ENCODE measurements around the gene MORN1.

Gene MORN1

GRCh38 chr1:2428490-2428889, 37.1 kb upstream of the MORN1 start:
- no peak overlapping the region for H3K27ac ChIP-seq (replicated peaks; ENCODE audit: low read length)
- WGBS, 2 donors (ENCODE audit: extremely low coverage in 2 of 2, insufficient read length in 2 of 2, insufficient replicate concordance in 1 of 2), result no CpG with 5 or more reads among the region's 28 CpGs
- H2AK5ac ChIP-seq (ENCODE audit: low read depth, low read length), result peak overlapping the region; percentile 99

GRCh38 chr1:2427976-2428375, 36.6 kb upstream of the MORN1 start:
- peak overlapping the region; percentile 96 for H2BK120ac ChIP-seq (ENCODE audit: low read depth, low read length)
- peaks cover 25 to 26% of the 10 kb centered on the region in 2 donors for H3K4me1 ChIP-seq (ENCODE audit: control insufficient read depth in 2 of 2, insufficient read depth in 1 of 2, low read depth in 1 of 2, low read length in 2 of 2)
- H3K79me1 ChIP-seq (ENCODE audit: low read depth, low read length), result no peaks in the 10 kb centered on the region
- H2BK12ac ChIP-seq (ENCODE audit: low read length), result peak overlapping the region; percentile 97
- H3K4me3 ChIP-seq (ENCODE audit: low read length in 2 of 2), result no peak overlapping the region
- no CpG with 5 or more reads among the region's 10 CpGs for WGBS, 2 donors (ENCODE audit: extremely low coverage in 2 of 2, insufficient read length in 2 of 2, insufficient replicate concordance in 1 of 2)
- no peak overlapping the region for H3K4me2 ChIP-seq (ENCODE audit: insufficient read depth, low read length, poor library complexity, severe bottlenecking)
- no peak for DNase-seq (ENCODE audit: low spot score)
- H3K9me3 ChIP-seq (replicated peaks in 1 of 2; ENCODE audit: control insufficient read depth in 2 of 2, insufficient read depth in 1 of 2, low read depth in 1 of 2, low read length in 2 of 2), result peaks cover 5 to 10% of the 10 kb centered on the region in 2 donors
- H3K27me3 ChIP-seq (ENCODE audit: control insufficient read depth in 3 of 3, insufficient read depth in 3 of 3, low read depth in 1 of 3, low read length in 3 of 3), result peaks cover 0 to 21% (median 2%) of the 10 kb centered on the region in 3 experiments
- H2BK15ac ChIP-seq (ENCODE audit: low read length), result peak overlapping the region; percentile 100
- H4K91ac ChIP-seq (ENCODE audit: low read depth, low read length, poor library complexity), result peak overlapping the region; percentile 85
- no peaks in the 10 kb centered on the region for H3K36me3 ChIP-seq (replicated peaks in 1 of 2; ENCODE audit: control insufficient read depth in 2 of 2, insufficient read depth in 2 of 2, low read length in 2 of 2)
- peak overlapping the region; percentile 17 for H3K4ac ChIP-seq (ENCODE audit: low read length)
- H4K8ac ChIP-seq (ENCODE audit: low read depth, low read length), result no peak overlapping the region
- H3K18ac ChIP-seq (ENCODE audit: low read length), result no peak overlapping the region
- no peak overlapping the region for H3K27ac ChIP-seq (replicated peaks; ENCODE audit: low read length)
- H2AK5ac ChIP-seq (ENCODE audit: low read depth, low read length), result peak overlapping the region; percentile 99
- peak overlapping the region; percentile 56 for H3K14ac ChIP-seq (ENCODE audit: low read length)
- H2BK5ac ChIP-seq (ENCODE audit: low read length), result peak overlapping the region; percentile 94
- no peak overlapping the region for H2AFZ ChIP-seq (ENCODE audit: low read length)
- no peak overlapping the region for H3K9ac ChIP-seq (ENCODE audit: low read depth, low read length, poor library complexity)
- H3K23ac ChIP-seq (ENCODE audit: low read depth, low read length, poor library complexity), result peak overlapping the region; percentile 65

More at GRCh38 chr1:2428490-2428889, 37.1 kb upstream of the MORN1 start:
- Histone ChIP-seq H3K4ac (ENCODE audit: low read length) (peak overlapping the region; percentile 17), H2BK5ac (ENCODE audit: low read length) (peak overlapping the region; percentile 66), H4K8ac (ENCODE audit: low read depth, low read length) (no peak overlapping the region), H4K91ac (ENCODE audit: low read depth, low read length, poor library complexity) (peak overlapping the region; percentile 85), H2BK120ac (ENCODE audit: low read depth, low read length) (peak overlapping the region; percentile 96), H3K14ac (ENCODE audit: low read length) (peak overlapping the region; percentile 56), H3K4me2 (ENCODE audit: insufficient read depth, low read length, poor library complexity, severe bottlenecking) (no peak overlapping the region), H2BK15ac (ENCODE audit: low read length) (peak overlapping the region; percentile 100), H3K4me1 (ENCODE audit: control insufficient read depth in 2 of 2, insufficient read depth in 1 of 2, low read depth in 1 of 2, low read length in 2 of 2) (peaks cover 29% of the 10 kb centered on the region in 2 donors), H3K36me3 (replicated peaks in 1 of 2; ENCODE audit: control insufficient read depth in 2 of 2, insufficient read depth in 2 of 2, low read length in 2 of 2) (no peaks in the 10 kb centered on the region), H3K9me3 (replicated peaks in 1 of 2; ENCODE audit: control insufficient read depth in 2 of 2, insufficient read depth in 1 of 2, low read depth in 1 of 2, low read length in 2 of 2) (peaks cover 3 to 6% of the 10 kb centered on the region in 2 donors), H3K4me3 (ENCODE audit: low read length in 2 of 2) (peak overlapping the region in 1 of 2 donors; percentile 37), H3K79me1 (ENCODE audit: low read depth, low read length) (no peaks in the 10 kb centered on the region), H2AFZ (ENCODE audit: low read length) (no peak overlapping the region), H3K23ac (ENCODE audit: low read depth, low read length, poor library complexity) (peak overlapping the region; percentile 65), H2BK12ac (ENCODE audit: low read length) (peak overlapping the region; percentile 97), H3K9ac (ENCODE audit: low read depth, low read length, poor library complexity) (no peak overlapping the region), H3K27me3 (ENCODE audit: control insufficient read depth in 3 of 3, insufficient read depth in 3 of 3, low read depth in 1 of 3, low read length in 3 of 3) (peaks cover 0 to 27% (median 2%) of the 10 kb centered on the region in 3 experiments), H3K18ac (ENCODE audit: low read length) (peak overlapping the region; percentile 71)
- DNase-seq (ENCODE audit: low spot score), result no peak

- H3K27me3 ChIP-seq (ENCODE audit: control insufficient read depth in 3 of 3, insufficient read depth in 3 of 3, low read depth in 1 of 3, low read length in 3 of 3), result peaks cover 0 to 15% (median 2%) of the 10 kb centered on the region in 3 experiments
These were observed 35.7 kb upstream of the MORN1 start for GRCh38 chr1:2427051-2427450.

GRCh38 chr1:2426540-2426939, 35.2 kb upstream of the MORN1 start:
- H3K4ac ChIP-seq (ENCODE audit: low read length), result peak overlapping the region; percentile 26
- WGBS, 2 donors (ENCODE audit: extremely low coverage in 2 of 2, insufficient read length in 2 of 2, insufficient replicate concordance in 1 of 2), result no CpG with 5 or more reads among the region's 18 CpGs
- H3K36me3 ChIP-seq (replicated peaks in 1 of 2; ENCODE audit: control insufficient read depth in 2 of 2, insufficient read depth in 2 of 2, low read length in 2 of 2), result no peaks in the 10 kb centered on the region
- DNase-seq (ENCODE audit: low spot score), result no peak
- H2AFZ ChIP-seq (ENCODE audit: low read length), result peak overlapping the region; percentile 73
- H3K27me3 ChIP-seq (ENCODE audit: control insufficient read depth in 3 of 3, insufficient read depth in 3 of 3, low read depth in 1 of 3, low read length in 3 of 3), result peaks cover 0 to 12% (median 2%) of the 10 kb centered on the region in 3 experiments
- H2BK120ac ChIP-seq (ENCODE audit: low read depth, low read length), result peak overlapping the region; percentile 91
- no peak overlapping the region for H3K27ac ChIP-seq (replicated peaks; ENCODE audit: low read length)
- H2BK12ac ChIP-seq (ENCODE audit: low read length), result peak overlapping the region; percentile 58
- H4K91ac ChIP-seq (ENCODE audit: low read depth, low read length, poor library complexity), result peak overlapping the region; percentile 72
- peak overlapping the region; percentile 70 for H3K9ac ChIP-seq (ENCODE audit: low read depth, low read length, poor library complexity)
- peak overlapping the region; percentile 100 for H2BK15ac ChIP-seq (ENCODE audit: low read length)
- H3K9me3 ChIP-seq (replicated peaks in 1 of 2; ENCODE audit: control insufficient read depth in 2 of 2, insufficient read depth in 1 of 2, low read depth in 1 of 2, low read length in 2 of 2), result peaks cover 5 to 10% of the 10 kb centered on the region in 2 donors
- H3K79me1 ChIP-seq (ENCODE audit: low read depth, low read length), result no peaks in the 10 kb centered on the region
- H3K23ac ChIP-seq (ENCODE audit: low read depth, low read length, poor library complexity), result peak overlapping the region; percentile 93
- peak overlapping the region; percentile 43 for H4K8ac ChIP-seq (ENCODE audit: low read depth, low read length)
- H3K4me1 ChIP-seq (ENCODE audit: control insufficient read depth in 2 of 2, insufficient read depth in 1 of 2, low read depth in 1 of 2, low read length in 2 of 2), result peaks cover 11 to 12% of the 10 kb centered on the region in 2 donors
- H3K4me2 ChIP-seq (ENCODE audit: insufficient read depth, low read length, poor library complexity, severe bottlenecking), result no peak overlapping the region
- H3K14ac ChIP-seq (ENCODE audit: low read length), result peak overlapping the region; percentile 56
- H3K18ac ChIP-seq (ENCODE audit: low read length), result peak overlapping the region; percentile 94
- H2BK5ac ChIP-seq (ENCODE audit: low read length), result peak overlapping the region; percentile 94
- H3K4me3 ChIP-seq (ENCODE audit: low read length in 2 of 2), result no peak overlapping the region
- H2AK5ac ChIP-seq (ENCODE audit: low read depth, low read length), result peak overlapping the region; percentile 99

More at GRCh38 chr1:2427051-2427450, 35.7 kb upstream of the MORN1 start:
- DNase-seq (ENCODE audit: low spot score), result no peak
- Histone ChIP-seq H3K9ac (ENCODE audit: low read depth, low read length, poor library complexity) (no peak overlapping the region), H2BK15ac (ENCODE audit: low read length) (peak overlapping the region; percentile 100), H2AK5ac (ENCODE audit: low read depth, low read length) (peak overlapping the region; percentile 99), H2BK120ac (ENCODE audit: low read depth, low read length) (peak overlapping the region; percentile 96), H3K4me3 (ENCODE audit: low read length in 2 of 2) (no peak overlapping the region), H2AFZ (ENCODE audit: low read length) (peak overlapping the region; percentile 73), H3K9me3 (replicated peaks in 1 of 2; ENCODE audit: control insufficient read depth in 2 of 2, insufficient read depth in 1 of 2, low read depth in 1 of 2, low read length in 2 of 2) (peaks cover 5 to 10% of the 10 kb centered on the region in 2 donors), H3K18ac (ENCODE audit: low read length) (peak overlapping the region; percentile 94), H4K8ac (ENCODE audit: low read depth, low read length) (peak overlapping the region; percentile 92), H3K14ac (ENCODE audit: low read length) (peak overlapping the region; percentile 56), H3K27ac (replicated peaks; ENCODE audit: low read length) (no peak overlapping the region), H3K23ac (ENCODE audit: low read depth, low read length, poor library complexity) (peak overlapping the region; percentile 93), H2BK5ac (ENCODE audit: low read length) (peak overlapping the region; percentile 94), H3K4me2 (ENCODE audit: insufficient read depth, low read length, poor library complexity, severe bottlenecking) (no peak overlapping the region), H3K36me3 (replicated peaks in 1 of 2; ENCODE audit: control insufficient read depth in 2 of 2, insufficient read depth in 2 of 2, low read length in 2 of 2) (no peaks in the 10 kb centered on the region), H3K79me1 (ENCODE audit: low read depth, low read length) (no peaks in the 10 kb centered on the region), H3K4me1 (ENCODE audit: control insufficient read depth in 2 of 2, insufficient read depth in 1 of 2, low read depth in 1 of 2, low read length in 2 of 2) (peaks cover 16 to 17% of the 10 kb centered on the region in 2 donors), H2BK12ac (ENCODE audit: low read length) (peak overlapping the region; percentile 97), H4K91ac (ENCODE audit: low read depth, low read length, poor library complexity) (peak overlapping the region; percentile 72), H3K4ac (ENCODE audit: low read length) (peak overlapping the region; percentile 53)
- WGBS, 2 donors (ENCODE audit: extremely low coverage in 2 of 2, insufficient read length in 2 of 2, insufficient replicate concordance in 1 of 2), result no CpG with 5 or more reads among the region's 18 CpGs
